Measurements from ENCODE around the gene KCNH5. TPM values are rescaled to one million over a fixed set of nuclear protein-coding genes. Genes with fewer than 3 reads are reported as not detected.

The KCNH5 gene
- total RNA-seq, 2 donors from 2014 or later = not detected

DNA sequence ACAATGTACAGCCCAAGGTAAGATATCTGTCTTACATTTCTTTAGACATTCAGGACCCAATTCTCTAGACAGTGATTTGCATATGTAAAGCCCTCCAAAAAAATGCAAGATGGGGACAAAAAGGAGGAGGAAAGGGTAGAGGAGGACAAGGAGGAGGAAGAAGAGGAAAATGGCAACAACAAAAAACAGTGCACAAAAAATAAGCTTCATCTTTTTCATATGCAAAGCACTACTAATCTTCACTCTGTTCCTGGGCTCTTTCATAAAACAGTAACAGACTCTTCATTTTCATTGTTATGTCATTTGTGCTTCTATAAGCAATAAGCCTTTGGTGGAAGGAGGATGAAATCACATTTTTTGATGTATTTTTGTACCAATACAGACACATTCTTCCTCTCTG, 61.4 kb downstream of the KCNH5 start:
- TF ChIP-seq, protein P1, sequence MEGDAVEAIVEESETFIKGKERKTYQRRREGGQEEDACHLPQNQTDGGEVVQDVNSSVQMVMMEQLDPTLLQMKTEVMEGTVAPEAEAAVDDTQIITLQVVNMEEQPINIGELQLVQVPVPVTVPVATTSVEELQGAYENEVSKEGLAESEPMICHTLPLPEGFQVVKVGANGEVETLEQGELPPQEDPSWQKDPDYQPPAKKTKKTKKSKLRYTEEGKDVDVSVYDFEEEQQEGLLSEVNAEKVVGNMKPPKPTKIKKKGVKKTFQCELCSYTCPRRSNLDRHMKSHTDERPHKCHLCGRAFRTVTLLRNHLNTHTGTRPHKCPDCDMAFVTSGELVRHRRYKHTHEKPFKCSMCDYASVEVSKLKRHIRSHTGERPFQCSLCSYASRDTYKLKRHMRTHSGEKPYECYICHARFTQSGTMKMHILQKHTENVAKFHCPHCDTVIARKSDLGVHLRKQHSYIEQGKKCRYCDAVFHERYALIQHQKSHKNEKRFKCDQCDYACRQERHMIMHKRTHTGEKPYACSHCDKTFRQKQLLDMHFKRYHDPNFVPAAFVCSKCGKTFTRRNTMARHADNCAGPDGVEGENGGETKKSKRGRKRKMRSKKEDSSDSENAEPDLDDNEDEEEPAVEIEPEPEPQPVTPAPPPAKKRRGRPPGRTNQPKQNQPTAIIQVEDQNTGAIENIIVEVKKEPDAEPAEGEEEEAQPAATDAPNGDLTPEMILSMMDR (IDR thresholded peaks at IDR 0.05) = no peak
- TF ChIP-seq POLR2A (IDR thresholded peaks at IDR 0.05) = no peak

DNA sequence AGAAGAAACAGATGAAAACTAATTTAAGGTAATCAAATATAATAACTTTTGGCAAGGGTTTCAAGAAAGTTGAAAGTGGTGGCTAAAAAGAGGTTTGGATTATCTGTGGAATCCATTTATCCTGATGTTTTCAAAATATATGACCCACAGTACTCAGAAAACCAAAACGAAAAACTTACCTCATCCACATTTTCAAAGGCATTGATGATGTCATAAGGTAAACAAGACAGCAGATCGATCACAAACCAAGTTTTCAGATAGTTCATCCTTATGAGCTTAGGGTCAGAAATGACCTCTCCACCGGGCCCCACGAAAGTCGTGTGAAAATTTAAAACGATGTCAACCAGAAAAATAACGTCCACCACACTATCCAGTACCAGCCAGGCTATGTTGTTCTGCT, 64.6 kb downstream of the KCNH5 start:
- DNase-seq = no peak
- no peaks in the 10 kb centered on the region for H3K36me3 ChIP-seq (replicated peaks in 1 of 2; ENCODE audit: insufficient read depth in 1 of 2, low read depth in 2 of 2)
- ATAC-seq = no peak
- no peak overlapping the region for H3K4me3 ChIP-seq
- no peaks in the 10 kb centered on the region for H3K9me3 ChIP-seq
- WGBS, 2 donors = 69 to 71% methylated on average over 7 of the region's 7 CpGs
- H3K4me1 ChIP-seq = no peaks in the 10 kb centered on the region
- TF ChIP-seq POLR2A (IDR thresholded peaks at IDR 0.05) = no peak
- TF ChIP-seq, protein P1 (IDR thresholded peaks at IDR 0.05) = no peak
- H3K27ac ChIP-seq = no peak overlapping the region
- intact Hi-C loops (cut with DNase I) = no loop called here
- H3K27me3 ChIP-seq = no peaks in the 10 kb centered on the region

More for the DNA sequence above, 61.4 kb downstream of the KCNH5 start:
- ATAC-seq (no peak), DNase-seq (no peak)
- H3K27me3 ChIP-seq = no peaks in the 10 kb centered on the region
- H3K36me3 ChIP-seq (replicated peaks in 1 of 2; ENCODE audit: insufficient read depth in 1 of 2, low read depth in 2 of 2) = no peaks in the 10 kb centered on the region
- H3K4me3 ChIP-seq = no peak overlapping the region
- intact Hi-C loops (cut with DNase I) = no loop called here
- H3K27ac ChIP-seq = no peak overlapping the region
- no peaks in the 10 kb centered on the region for H3K9me3 ChIP-seq
- H3K4me1 ChIP-seq = no peaks in the 10 kb centered on the region

DNA sequence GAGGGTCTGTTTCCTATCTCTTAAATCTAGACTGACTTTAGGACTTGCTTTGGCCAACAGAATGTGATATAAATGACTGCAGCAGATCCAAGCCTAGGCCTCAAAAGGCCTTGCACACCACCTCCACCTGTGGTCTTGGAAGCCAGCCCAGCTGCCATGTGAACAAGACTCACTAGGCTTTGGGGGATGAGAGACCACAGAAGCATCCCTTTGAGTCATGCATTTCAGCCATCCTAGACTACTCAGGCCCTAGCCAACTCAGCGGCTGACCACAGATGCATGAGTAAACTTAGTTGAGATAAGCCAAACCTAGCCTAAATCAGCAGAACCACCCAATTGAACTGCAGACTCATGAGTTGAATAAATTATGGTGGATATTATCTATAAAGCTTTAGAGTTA, 87.7 kb downstream of the KCNH5 start:
- Histone ChIP-seq H3K4me1 (no peaks in the 10 kb centered on the region), H3K27ac (no peak overlapping the region), H3K36me3 (replicated peaks in 1 of 2; ENCODE audit: insufficient read depth in 1 of 2, low read depth in 2 of 2) (no peaks in the 10 kb centered on the region), H3K27me3 (no peaks in the 10 kb centered on the region), H3K9me3 (no peaks in the 10 kb centered on the region), H3K4me3 (no peak overlapping the region)
- DNase-seq = no peak
- TF ChIP-seq, protein P1 (IDR thresholded peaks at IDR 0.05) = no peak
- TF ChIP-seq POLR2A (IDR thresholded peaks at IDR 0.05) = no peak
- ATAC-seq = no peak
- WGBS, 2 donors = 67 to 100% methylated on average over 1 of the region's 1 CpG
- intact Hi-C loops (cut with DNase I) = no loop called here

DNA sequence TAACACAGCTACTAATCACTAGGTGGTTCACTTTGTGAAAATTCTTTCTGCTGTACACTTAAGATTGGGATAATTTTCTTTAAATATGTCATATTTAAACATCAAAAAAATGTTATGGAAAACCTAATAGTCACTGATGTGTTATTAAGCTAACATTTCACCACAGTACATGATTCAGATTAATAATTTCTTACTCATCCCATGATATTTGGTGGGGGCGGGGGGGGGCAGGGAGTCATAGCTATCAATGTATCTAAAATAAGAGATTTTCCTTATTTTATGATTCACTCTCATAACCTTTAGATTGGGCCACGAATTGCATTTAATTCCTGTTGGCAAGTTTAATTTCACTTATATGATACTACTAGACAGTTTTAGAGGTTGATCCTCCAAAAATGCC, 88.8 kb downstream of the KCNH5 start:
- WGBS, 2 donors = 35 to 51% methylated on average over 2 of the region's 2 CpGs
- intact Hi-C loops (cut with DNase I) = no loop called here
- no peaks in the 10 kb centered on the region for H3K9me3 ChIP-seq
- DNase-seq (no peak), ATAC-seq (no peak)
- H3K36me3 ChIP-seq (replicated peaks in 1 of 2; ENCODE audit: insufficient read depth in 1 of 2, low read depth in 2 of 2) = no peaks in the 10 kb centered on the region
- no peak overlapping the region for H3K27ac ChIP-seq
- no peaks in the 10 kb centered on the region for H3K4me1 ChIP-seq
- H3K4me3 ChIP-seq = no peak overlapping the region
- no peaks in the 10 kb centered on the region for H3K27me3 ChIP-seq
- no peak for TF ChIP-seq POLR2A (IDR thresholded peaks at IDR 0.05)
- TF ChIP-seq, protein P1 (IDR thresholded peaks at IDR 0.05) = no peak

DNA sequence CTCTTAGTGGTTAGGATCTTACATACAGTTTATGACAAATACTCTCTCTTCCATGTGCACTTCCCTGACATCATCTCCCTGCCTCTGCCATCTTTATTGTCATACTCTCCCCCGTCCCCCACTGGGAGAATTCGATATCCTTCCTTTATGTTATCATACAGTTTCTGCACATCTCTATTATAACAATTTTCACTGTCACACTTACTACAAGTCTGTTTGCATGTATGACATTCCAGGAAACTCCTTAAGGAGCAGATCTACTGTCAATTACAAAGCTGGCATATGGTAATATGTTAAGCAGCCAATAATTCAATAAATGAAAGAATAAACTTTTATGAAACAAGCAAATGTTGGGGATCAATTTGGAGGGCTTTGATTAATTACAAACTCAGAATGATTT, 91.1 kb downstream of the KCNH5 start:
- H3K9me3 ChIP-seq = no peaks in the 10 kb centered on the region
- H3K4me3 ChIP-seq = no peak overlapping the region
- H3K36me3 ChIP-seq (replicated peaks in 1 of 2; ENCODE audit: insufficient read depth in 1 of 2, low read depth in 2 of 2) = no peaks in the 10 kb centered on the region
- WGBS, 2 donors = 58 to 59% methylated on average over 2 of the region's 2 CpGs
- H3K27ac ChIP-seq = no peak overlapping the region
- TF ChIP-seq, protein P1 (IDR thresholded peaks at IDR 0.05) = no peak
- no peak for TF ChIP-seq POLR2A (IDR thresholded peaks at IDR 0.05)
- intact Hi-C loops (cut with DNase I) = no loop called here
- DNase-seq (no peak), ATAC-seq (no peak)
- no peaks in the 10 kb centered on the region for H3K4me1 ChIP-seq
- no peaks in the 10 kb centered on the region for H3K27me3 ChIP-seq

Data from body of pancreas (tissue), 4 donors.